ENCODE results near the gene TRAPPC3.

Gene TRAPPC3

GRCh38 chr1:36183309-36183856 is 34.1 kb upstream of the TRAPPC3 start:
- DNase-seq (ENCODE audit: low read depth in 1 of 2, low spot score in 1 of 2) = no peak
- H3K27me3 ChIP-seq (ENCODE audit: insufficient read depth, poor library complexity, severe bottlenecking) = no peaks in the 10 kb centered on the region
- no peak overlapping the region for H3K27ac ChIP-seq (replicated peaks)
- TF ChIP-seq POLR2AphosphoS5 (IDR thresholded peaks at IDR 0.05; ENCODE audit: low read depth) (no peak), CTCF (IDR thresholded peaks at IDR 0.05; ENCODE audit: insufficient read depth, low read length) (no peak), SPI1 (IDR thresholded peaks at IDR 0.05; ENCODE audit: borderline replicate concordance, low read depth) (no peak), REST (IDR thresholded peaks at IDR 0.05; ENCODE audit: insufficient replicate concordance, low read depth) (no peak), GABPA (IDR thresholded peaks at IDR 0.05; ENCODE audit: low read depth) (no peak)
- no peak overlapping the region for H3K4me3 ChIP-seq (replicated peaks; ENCODE audit: insufficient read depth, low read length)

GRCh38 chr1:36182734-36183133 is 33.4 kb upstream of the TRAPPC3 start:
- Histone ChIP-seq H3K27me3 (ENCODE audit: insufficient read depth, poor library complexity, severe bottlenecking) (no peaks in the 10 kb centered on the region), H3K4me3 (replicated peaks; ENCODE audit: insufficient read depth, low read length) (no peak overlapping the region), H3K27ac (replicated peaks) (no peak overlapping the region)
- no peak for DNase-seq (ENCODE audit: low read depth in 1 of 2, low spot score in 1 of 2)
- TF ChIP-seq CTCF (IDR thresholded peaks at IDR 0.05; ENCODE audit: insufficient read depth, low read length) (no peak), POLR2AphosphoS5 (IDR thresholded peaks at IDR 0.05; ENCODE audit: low read depth) (no peak), GABPA (IDR thresholded peaks at IDR 0.05; ENCODE audit: low read depth) (no peak), REST (IDR thresholded peaks at IDR 0.05; ENCODE audit: insufficient replicate concordance, low read depth) (no peak), SPI1 (IDR thresholded peaks at IDR 0.05; ENCODE audit: borderline replicate concordance, low read depth) (no peak)

- H3K4me3 ChIP-seq (replicated peaks; ENCODE audit: insufficient read depth, low read length) = no peak overlapping the region
- no peaks in the 10 kb centered on the region for H3K27me3 ChIP-seq (ENCODE audit: insufficient read depth, poor library complexity, severe bottlenecking)
- TF ChIP-seq REST (IDR thresholded peaks at IDR 0.05; ENCODE audit: insufficient replicate concordance, low read depth) = no peak
- no peak for TF ChIP-seq CTCF (IDR thresholded peaks at IDR 0.05; ENCODE audit: insufficient read depth, low read length)
- TF ChIP-seq SPI1 (IDR thresholded peaks at IDR 0.05; ENCODE audit: borderline replicate concordance, low read depth) = no peak
- TF ChIP-seq GABPA (IDR thresholded peaks at IDR 0.05; ENCODE audit: low read depth) = no peak
- no peak for TF ChIP-seq POLR2AphosphoS5 (IDR thresholded peaks at IDR 0.05; ENCODE audit: low read depth)
- no peak overlapping the region for H3K27ac ChIP-seq (replicated peaks)
- DNase-seq (ENCODE audit: low read depth in 1 of 2, low spot score in 1 of 2) = no peak
Observed at GRCh38 chr1:36179220-36179600, 29.9 kb upstream of the TRAPPC3 start.

All from HL-60 (cell line).